ENCODE results near the gene GSTK1.

DNA sequence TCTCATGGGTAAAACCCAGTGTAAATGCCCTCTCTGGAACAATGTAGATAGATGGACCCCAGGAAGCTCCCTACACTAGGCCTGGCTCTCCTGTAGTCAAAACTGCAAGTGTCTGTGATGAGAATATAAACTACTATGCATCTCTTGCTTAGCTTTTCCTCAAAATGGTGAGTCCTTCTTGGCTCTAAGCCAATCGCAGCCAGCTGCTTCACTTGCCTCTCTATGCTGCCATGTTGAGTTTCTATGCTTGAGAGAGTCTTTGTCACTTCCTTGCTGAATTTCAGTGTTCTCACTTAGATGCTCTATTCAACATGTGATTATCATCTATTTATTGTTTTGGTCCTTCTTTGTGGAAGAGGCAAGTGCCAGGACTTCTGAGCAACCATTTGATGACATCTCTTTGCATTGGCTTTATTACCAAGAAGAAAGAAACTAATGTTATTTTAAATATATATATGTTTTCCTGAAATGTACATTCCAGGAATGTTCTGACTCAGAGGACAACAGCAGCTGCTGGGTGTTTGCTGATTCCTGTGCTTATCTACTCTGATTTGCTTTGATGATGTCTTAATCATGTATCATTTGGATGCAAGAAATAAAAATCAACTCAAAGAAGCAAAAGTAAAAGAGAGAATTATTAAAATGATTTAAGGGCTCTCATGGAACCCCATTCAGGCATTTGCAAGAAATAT is 24.8 kb upstream of the GSTK1 start:
- TF ChIP-seq, protein P1, sequence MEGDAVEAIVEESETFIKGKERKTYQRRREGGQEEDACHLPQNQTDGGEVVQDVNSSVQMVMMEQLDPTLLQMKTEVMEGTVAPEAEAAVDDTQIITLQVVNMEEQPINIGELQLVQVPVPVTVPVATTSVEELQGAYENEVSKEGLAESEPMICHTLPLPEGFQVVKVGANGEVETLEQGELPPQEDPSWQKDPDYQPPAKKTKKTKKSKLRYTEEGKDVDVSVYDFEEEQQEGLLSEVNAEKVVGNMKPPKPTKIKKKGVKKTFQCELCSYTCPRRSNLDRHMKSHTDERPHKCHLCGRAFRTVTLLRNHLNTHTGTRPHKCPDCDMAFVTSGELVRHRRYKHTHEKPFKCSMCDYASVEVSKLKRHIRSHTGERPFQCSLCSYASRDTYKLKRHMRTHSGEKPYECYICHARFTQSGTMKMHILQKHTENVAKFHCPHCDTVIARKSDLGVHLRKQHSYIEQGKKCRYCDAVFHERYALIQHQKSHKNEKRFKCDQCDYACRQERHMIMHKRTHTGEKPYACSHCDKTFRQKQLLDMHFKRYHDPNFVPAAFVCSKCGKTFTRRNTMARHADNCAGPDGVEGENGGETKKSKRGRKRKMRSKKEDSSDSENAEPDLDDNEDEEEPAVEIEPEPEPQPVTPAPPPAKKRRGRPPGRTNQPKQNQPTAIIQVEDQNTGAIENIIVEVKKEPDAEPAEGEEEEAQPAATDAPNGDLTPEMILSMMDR (IDR thresholded peaks at IDR 0.05): no peak
- no peak for TF ChIP-seq POLR2A (IDR thresholded peaks at IDR 0.05)
